Stimulated activated CD4-positive, alpha-beta T cell treated with anti-CD3 and anti-CD28 coated beads, Interleukin-4, amount 100 ng/mL, for 24 hours (primary cell): Measurements from ENCODE around the gene PLEKHA7.

Source experiments
- DNase-seq: peaks from one replicate; pipeline ENCODE4 v3.0.0-alpha.2; 2020

The PLEKHA7 gene

DNA sequence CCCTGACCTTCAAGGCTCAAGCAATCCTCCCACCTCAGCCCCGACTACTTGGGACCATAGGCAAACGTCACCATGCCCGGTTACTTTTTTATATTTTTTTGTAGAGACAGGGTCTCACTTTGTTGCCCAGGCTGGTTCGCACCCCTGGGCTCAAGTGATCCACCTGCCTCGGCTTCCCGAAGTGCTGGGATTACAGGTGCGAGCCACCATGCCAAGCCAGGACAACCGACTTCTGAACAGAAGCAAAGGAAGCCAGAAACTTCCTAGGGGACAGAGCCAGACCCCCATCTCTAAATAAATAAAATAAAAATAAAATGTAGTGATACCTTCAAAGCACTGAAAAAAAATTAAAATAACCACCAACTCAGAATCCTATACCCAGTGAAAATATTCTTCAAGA, 249.3 kb downstream of the PLEKHA7 start:
- DNase-seq = no peak

DNA sequence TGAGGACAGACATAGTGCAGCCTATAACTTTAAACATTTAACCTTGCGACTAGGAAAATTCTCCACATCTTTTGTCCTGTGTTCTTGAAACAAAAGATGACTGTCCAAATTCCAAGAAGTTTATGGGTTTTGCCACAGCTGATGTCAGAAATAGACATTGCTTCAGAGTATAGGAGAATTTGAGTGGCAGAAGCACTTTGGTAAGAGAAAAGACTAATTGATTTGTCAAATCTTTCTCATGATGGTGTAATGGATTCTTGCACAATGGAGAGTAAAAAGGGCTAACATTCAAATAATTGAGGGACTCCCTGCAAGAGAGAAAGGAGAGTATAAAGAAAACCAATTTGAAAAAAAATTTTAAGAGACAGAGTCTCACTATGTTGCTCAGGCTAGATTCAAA, 250.5 kb downstream of the PLEKHA7 start:
- DNase-seq = no peak

DNA sequence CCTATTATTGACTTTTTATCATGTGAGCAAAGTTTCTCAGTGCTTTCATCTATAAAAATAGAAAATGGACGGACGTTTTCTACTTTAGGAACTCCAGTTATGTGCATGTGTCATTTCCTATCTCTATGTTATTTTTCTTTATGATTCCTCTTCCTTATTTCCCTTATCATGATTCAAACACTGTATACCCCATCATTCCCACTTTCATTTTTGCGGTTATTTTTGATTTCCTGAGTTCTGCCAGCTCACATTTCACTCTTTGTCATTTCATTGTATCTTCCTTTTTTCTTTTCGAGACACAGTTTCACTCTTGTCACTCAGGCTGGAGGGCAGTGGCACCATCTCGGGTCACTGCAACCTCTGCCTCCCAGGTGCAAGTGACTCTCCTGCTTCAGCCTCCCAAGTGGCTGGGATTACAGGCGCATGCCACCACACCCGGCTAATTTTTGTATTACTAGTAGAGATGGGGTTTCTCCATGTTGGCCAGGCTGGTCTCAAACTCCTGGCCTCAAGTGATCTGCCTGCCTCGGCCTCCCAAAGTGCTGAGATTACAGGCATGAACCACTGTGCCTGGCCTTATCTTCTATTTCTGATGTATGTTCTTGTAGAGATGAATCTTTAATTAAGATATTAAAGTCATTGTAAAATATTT, 254.2 kb downstream of the PLEKHA7 start:
- no peak for DNase-seq

DNA sequence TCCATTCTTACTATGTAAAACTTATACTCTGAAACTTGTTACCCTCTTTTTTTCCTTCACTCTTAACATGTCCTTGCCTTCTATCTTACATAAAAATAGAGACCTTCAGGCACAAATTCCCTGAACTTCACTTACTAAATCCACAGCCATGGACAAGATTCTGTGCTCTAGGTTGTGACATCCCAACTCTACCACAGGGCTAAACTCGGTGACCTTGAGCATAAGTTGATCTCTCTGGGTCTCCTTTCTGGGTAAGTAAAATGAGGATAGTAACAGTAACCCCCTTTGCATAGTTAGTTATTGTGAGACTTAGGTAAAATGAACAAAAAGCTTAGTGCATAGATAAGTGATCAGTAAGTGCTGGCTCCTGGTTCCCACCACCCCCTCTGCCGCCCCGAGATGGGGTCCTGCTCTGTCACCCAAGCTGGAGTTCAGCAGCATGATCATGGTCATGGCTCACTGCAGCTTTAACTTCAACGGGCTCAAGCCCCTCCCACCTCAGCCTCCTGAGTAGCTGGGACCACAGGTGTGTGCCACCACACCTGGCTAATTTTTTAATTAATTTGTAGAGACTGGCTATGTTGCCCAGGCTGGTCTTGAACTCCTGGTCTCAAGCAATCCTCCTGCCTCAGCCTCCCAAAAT, 255.7 kb downstream of the PLEKHA7 start:
- no peak for DNase-seq

DNA sequence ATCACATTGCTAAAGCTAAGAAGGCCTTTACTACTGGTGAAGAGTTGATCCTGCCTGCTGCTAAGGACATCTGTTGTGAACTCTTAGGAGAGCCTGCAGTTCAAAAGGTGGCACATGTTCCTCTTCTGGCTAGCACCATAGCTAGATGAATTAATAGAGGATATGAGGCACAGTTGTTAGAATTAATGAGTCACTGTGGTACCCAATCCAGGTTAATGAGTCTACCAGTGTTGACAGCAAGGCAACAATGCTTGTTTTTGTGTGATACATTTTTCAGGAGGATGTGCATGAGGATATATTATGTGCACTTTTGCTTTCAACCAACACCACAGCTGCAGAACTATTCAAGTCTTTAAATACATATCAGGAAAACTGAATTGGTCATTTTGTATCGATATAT, 263.8 kb downstream of the PLEKHA7 start:
- no peak for DNase-seq

DNA sequence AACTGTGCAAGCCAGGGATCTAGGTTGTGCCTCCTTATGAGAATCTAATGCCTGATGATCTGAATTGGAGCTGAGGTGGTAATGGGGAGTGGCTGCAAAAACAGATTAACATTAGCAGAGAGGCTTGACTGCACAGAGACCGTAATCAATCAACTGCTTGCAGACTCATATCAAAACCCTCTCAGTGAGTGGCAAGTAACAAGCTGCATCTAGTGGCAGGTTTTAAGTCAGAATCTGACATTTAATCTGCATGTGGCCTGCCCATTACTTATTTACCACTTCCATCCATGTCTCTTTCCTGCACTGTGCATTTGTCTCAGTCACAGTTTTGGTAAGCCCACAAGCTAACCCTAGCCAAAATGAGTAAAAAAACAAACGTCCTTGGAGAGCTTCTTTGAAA, 264.5 kb downstream of the PLEKHA7 start:
- no peak for DNase-seq

DNA sequence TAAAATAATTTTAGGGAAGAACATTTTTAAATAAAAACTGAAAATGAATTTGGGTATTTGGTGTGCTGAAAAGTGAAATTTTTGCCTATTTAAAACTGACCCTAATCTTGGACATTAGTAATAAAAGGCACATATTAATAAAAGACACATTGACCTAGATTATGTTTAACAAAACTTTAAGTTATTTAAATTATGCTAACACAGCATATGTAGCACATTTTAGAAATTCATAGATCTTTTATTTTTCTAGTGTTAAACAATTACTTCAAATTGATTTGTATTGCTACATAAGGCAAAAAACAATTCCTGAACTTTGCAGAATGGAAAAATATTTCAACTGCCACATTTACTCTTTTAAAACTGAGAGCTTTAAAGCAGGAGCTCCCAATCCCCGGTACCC, 265.1 kb downstream of the PLEKHA7 start:
- DNase-seq = no peak

DNA sequence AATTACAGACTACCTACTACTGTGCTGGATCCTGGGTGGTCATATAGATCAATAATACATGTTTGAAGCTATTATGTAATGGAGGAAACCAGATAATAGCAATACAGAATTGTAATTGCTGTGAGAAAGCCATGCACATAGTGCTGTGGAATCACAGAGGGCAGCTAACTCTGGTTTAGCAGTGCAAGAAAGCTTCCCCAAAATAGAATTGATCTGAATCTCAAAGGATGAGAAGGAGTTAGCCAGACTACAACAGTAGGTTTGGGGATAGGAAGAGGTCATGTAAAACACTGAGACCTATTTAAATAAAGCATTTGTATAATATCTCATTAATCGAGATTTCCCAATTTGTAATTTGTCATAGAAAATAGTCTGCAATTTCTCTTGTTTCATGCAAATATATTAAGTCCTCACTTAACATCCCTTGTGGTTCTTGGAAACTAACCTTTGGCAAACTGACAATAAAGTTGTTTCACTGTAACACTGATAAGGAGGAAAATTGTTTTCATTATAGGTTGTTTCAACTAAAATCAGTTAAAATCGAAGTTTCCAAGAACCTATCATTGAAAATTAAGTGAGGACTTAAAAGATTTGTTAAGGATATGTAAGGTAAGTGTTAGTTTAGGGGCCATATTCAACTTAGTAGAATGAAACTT, 268.1 kb downstream of the PLEKHA7 start:
- DNase-seq = no peak

DNA sequence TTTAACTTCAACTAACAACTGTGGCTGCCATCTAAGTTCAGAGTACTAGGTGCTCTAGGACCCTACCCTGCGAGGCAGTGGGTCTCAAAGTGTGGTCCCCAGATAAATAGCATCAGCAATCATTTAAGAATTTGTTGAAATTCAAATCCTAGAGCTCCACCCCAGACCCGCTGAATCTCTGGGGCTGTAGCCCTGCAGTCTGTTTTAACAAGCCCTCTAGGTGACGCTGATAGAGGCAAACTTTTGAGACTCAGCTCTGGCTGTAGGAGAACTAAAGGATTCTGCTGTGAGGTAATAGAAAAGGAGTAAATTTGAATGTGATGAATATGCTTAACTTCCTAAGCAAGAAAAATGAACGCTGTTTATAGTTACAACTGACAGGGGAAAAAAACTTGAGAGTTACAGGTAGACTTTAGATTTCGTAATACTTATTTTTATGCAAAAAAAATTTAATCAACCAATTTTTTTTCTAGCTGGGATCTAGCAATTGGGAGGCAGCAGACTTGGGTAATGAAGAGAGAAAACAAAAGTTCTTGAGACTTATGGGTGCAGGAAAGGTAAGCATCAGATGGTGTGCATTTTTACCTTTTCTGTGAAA, 270.0 kb downstream of the PLEKHA7 start:
- DNase-seq = no peak

DNA sequence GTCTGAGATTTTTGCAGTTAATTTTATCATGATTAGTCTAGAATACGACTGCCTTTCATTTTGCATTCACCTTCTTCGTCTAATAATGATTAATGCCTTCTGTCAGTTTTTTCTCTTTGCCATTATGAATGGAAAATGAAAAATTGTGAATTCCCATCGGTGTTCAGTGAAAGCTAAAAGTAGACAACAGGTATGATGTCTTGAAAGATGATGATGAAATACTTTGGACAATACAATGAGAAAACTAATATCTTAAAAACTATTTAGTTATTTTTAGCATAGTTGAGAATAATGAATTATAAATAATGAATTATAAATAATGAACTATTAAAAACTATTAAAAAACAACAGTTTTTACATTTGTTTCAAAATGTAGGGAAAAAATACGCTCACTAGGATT, 270.7 kb downstream of the PLEKHA7 start:
- DNase-seq = no peak

DNA sequence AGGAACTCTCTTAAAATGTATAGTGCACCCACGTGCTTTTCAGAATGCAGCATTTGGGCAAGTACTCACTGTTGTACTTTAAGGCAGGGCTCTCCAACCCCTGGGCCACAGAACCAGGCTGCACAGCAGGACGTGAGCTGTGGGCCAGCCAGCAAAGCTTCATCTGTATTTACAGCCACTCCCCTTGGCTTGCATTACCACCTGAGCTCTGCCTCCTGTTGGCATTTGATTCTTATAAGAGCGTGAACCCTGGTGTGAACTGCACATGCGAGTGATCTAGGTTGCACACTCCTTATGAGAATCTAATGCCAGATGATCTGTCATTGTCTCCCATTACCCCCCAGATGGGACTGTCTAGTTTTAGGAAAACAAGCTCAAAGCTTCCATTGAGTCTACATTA, 272.7 kb downstream of the PLEKHA7 start:
- no peak for DNase-seq

DNA sequence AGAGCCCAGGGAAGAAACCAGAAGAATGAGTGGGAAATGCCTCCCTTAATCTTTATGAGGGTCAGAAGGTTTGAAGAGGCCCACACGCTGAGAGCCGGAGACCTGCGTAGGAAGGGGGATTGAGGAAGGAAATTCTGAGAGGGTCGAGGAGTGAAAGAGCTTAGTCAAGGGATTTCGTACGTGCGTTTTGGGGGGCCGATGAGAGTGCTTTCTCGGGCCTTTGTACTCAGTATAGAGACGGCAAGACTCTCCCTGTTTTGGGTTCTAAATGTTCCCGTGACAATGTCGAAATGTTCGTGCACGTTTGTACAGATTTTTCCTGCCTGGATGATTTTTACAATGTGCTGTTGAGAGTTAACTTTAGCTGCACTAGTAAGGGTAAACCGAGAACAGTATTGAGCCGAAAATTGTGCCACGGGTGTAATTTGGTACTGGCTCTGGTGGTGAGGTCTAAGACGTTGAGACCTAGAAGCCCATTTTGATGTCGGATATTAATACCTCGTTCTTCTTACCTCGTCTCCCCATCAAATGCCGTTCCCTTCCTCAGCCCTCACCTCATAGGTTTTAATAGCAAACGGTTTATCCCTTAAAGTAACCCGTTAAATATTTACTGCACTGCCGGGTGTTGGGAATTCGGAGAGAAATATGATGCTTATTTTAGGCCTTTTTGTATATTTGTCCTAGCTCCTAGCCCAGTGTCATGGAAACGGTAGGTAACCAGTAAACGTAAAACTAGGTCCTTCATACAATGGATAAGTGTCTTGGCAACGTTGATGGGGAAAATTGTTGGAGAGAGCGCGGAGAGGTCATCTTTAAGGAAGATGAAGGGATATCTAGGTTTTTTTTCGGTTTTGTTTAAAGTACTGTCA, 275.0 kb downstream of the PLEKHA7 start:
- DNase-seq = no peak

DNA sequence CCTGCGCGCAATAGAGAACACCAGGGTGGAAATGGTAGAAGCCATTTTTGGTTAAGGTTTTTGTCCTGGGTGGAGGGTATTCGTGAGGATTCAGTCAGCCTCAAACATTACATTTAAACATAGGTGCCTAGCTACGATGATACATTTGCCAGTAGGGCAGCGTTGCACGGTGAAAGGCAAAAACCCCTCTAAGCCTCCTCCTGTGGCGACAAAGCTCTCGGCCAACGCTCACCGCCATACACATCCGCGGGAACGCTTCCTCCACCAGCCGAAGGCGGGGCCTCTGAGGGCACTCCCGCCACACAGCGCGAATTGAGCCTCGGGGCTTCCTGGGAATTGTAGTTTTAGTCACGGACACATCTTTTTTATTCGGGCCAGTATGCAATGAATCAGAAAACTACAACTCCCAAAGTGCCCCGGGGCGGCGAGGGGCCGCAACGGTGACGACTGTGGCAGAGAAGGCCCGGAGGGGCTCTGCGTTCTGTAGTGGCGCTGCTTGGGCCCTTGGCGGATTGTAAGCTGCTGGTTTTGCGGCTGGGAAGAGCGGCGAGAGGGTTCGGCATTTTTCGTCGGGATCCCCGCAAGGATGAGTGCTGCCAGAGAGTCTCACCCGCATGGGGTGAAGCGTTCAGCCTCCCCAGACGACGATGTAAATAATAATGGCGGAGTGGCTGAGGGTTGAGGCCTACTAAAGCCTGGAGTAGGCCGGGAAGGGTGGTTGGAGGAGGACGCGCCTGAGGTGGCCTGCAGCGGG, 275.8 kb downstream of the PLEKHA7 start, which contains the start of gene C11orf58:
Gene C11orf58, plus strand, starts transcription at position 455 of the 754 bp plus-strand sequence. Its CDS starts 132 bp downstream, at position 587.
- DNase-seq = peak; percentile 95

DNA sequence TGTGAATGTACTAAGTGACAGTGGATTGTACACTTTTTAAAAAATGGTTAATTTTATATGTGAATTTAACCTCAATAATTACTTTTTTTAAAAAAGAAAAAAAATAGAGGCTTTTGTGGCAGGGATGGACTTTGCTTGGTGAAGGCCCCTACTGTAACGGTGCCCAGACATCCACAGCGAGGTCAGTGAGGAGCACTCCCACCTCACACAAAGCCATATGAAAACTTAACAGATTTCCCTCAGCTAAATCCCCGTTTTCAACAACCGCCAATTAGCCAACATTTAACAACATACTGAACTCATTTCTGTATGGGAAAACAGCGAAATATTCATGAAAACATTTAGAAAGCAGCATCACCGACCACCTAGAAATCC, 276.4 kb downstream of the PLEKHA7 start:
- no peak for DNase-seq
